COR-L47 (cell line): ENCODE measurements around the gene HCAR3.
"Not testable (repeated sequence)": the region's sequence is repeated elsewhere in the genome, so short reads cannot be mapped to it uniquely, and the experiment has no call there.

Experiments
- DNase-seq: peaks from one replicate; lab custom pipeline; 2025; lab: John Stamatoyannopoulos, UW

HCAR3 gene

DNA sequence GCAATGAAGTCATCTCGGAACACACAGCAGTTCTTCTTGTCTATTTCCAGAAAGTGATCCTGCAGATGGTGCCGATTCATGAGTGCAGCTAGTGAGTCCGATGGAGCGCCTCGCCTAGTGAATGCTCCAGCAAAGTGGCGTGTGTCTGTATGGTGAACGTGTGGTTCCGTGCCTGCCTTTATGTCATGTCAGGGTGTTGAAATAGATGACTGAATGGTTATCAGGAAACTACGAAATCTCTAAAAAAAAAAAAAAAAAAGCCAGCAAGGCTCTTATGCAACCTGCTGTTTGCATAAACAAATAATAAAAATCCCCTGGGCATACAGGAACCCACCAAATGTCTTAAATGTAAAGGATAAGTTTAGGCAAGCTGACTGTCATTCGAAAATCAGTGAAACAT, at the start of gene HCAR3:
Gene HCAR3 (minus strand): TSS at position 154 of the 400 bp plus-strand sequence. CDS start 74 bp downstream, at position 80.
- DNase-seq = not testable (repeated sequence)

DNA sequence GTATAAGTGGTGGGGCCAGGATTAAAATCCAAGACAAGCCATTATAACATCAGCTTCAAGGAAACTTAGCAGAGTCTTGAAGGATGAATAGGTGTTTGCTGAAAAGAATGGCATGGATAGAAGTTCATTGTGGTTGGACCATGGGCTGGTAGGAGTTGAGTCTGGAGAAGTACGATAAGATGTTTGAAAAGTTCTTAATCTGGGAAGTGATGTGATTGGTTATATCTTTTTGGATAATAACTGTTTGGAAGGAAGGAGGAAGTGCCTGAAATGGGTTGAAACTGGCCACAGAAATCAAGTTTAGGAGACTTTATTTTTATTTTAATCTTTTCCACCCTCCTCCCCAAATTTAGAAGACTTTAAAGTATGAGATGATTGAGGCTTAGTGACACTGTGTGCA, 41.0 kb upstream of the HCAR3 start:
- no peak for DNase-seq

DNA sequence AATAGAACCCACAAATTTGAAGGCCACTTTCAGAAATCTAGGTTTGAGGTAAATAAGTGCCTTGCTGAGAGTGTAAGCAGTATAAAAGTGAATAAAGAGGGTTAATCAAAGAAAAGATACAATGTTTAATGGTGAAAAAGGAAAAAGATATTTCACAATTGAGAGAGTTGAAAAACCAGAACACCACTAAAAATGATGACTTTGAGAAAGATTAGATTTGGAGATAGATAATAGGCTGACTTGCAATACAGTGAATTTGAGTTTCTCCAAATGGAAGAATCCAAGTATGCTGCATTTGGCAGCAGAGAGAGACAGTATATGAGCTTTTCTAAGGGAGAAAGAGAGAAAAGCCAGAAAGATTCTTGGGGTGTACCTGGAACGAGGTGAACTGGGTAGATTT, 38.2 kb upstream of the HCAR3 start:
- DNase-seq = no peak

DNA sequence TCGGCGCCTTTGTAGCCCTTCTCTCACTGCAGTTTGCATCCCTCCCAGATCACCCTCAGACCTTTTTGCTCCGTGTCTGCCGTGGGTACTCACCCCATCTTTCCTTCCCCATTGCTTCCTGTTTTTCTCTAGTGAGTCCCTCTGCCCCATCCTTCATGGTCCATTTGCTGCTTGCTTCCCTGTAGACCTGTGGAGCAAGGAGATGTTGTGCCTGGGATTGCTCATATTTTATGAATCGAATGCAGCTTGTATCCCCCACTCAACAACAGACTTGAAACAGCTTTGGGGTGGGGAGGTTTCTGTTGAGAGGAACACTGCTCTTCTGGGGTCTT, 36.7 kb upstream of the HCAR3 start:
- DNase-seq = no peak

DNA sequence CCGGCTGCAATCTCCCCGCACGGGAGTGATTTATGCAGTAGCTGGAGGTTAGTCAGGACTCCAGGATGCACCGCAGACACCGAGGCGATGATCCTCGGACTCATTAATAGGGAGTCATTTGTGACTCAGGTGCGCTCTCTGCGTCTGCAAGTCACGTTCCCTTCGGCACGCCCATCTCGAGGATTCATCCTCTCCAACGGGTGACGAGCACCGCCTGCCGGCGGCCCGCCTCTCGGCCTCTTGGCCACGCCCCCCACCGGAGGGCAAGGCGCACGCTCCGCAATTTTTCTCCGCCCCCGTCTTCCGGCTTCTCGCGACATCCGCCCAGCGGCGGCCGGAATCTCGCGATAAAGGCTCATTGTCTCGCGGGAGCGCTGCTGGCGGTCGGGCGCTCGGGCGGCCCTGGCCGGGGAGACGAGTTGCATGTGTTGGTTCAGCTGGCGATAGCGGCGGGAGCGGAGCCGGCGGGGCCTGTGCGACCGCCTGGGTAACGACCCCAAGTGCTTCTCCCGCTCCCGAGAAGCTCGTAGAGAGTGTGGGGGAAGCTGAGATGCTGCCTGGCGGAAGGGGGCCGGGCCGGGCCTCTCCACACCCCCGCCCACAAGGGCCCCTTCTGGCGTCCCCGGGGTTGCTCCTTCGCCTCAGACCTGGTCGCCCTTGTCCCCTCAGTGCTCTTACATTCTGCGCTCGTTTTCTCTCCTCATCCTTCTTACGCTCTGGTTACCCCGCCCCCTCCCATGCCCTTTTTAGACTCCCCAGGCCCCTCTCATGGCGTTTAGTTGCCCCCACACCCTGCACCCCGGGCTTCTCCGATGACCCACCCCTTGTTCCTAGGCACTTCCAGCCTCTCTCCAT, 36.1 kb upstream of the HCAR3 start, which contains the start of gene DENR:
Gene DENR (plus strand): TSS at position 361 of the 855 bp plus-strand sequence. CDS start 878 bp downstream, outside the sequence.
- DNase-seq = peak; percentile 98

GRCh38 chr12:122750781-122751515, 34.3 kb upstream of the HCAR3 start:
- not testable (repeated sequence) for DNase-seq

DNA sequence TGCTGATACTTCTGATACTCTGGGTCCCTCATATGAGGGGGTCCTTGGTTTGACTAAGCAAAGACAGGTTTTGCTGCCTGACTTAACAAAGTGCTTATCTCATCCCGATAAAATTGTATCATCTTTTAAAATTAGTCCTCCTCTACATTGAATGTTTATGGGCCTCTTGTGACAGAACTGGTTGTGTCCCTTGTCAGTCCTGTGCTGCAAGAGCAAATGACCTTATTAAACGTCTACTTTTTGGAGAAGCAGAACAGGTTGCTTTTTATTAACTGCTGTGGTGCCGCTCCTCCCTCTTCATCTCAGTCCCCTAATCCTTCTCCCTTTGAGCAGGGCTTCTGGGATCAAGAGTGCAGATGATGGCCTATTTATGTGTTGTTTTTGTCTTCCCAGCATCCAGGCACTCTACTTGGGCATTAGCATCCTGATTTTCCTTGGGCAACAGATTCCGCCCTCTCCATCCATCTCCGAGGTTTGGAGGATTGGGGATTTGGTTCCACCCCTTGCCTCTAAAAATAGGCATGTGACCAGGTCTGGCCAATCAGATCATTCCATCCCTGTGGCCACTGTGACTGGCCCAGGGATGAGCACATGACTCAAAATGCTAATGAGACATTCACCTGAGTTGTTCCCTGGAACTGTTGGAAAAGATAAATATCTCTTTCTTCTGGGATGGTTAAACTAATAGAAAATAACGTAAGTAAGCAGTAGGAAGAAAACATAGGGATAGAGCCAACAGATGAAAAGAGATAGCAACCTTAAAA, 33.1 kb upstream of the HCAR3 start:
- DNase-seq = no peak

DNA sequence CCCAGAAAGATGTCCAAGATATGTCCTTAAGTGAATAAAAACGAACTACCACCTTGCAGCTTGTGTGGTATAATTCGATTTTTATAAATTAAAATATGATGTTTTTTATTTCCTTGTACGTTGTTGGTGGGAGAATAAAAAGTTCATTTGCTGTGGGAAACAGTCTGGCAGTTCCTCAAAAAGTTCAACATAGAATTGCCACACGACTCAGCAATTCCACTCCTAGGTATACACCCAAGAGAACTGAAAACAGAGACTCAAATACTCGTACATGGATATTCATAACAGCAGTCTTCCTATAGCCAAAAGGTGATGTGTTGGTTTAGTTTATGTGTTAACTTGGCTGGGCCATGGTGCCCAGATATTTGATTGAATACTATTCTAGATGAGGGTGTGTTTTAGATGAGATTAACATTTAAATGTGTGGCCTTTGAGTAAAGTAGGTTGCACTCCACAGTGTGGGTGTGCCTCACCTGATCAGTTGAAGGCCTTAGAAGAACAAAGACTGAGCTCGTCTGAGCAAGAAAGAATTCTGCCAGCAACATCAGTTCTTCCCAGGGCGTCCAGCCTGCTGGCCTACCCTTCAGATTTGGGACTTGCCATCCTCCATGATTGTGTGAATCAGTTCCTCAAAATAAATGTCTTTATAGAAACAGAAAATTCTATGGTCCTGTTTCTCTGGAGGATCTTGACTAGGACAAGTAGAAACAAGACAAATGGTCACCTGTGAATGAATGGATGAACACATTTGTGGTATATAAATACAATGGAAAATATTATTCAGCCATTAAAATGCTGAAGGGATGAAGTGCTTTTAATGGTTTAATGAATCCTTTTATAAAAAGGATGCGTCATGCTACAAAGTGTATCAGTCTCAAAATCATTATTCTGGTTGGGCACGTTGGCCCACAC, 30.9 kb upstream of the HCAR3 start:
- no peak for DNase-seq

- no peak for DNase-seq
Measured at GRCh38 chr12:122743895-122744525, 27.4 kb upstream of the HCAR3 start.

GRCh38 chr12:122740351-122740750, 23.7 kb upstream of the HCAR3 start:
- DNase-seq = no peak

DNA sequence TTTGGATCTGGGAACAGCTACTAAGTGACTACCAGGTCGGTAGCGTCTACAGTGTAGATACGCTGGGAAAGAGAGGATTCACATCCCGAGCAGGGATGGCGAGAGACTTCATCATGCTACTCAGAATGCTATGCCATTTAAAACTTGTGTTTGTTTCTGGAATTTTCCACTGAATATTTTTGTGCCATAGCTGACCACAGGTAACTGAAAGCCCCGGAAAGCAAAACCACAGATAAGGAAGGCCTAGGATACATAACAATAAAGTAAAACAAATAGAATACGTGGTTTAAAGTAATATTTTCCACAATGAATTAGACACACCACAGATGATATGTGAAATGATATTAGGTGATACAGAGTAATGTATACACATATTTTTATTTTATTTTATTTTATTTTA, 22.0 kb upstream of the HCAR3 start:
- no peak for DNase-seq

GRCh38 chr12:122732611-122733010, 16.0 kb upstream of the HCAR3 start:
- no peak for DNase-seq

GRCh38 chr12:122732170-122732569, 15.6 kb upstream of the HCAR3 start:
- no peak for DNase-seq

DNA sequence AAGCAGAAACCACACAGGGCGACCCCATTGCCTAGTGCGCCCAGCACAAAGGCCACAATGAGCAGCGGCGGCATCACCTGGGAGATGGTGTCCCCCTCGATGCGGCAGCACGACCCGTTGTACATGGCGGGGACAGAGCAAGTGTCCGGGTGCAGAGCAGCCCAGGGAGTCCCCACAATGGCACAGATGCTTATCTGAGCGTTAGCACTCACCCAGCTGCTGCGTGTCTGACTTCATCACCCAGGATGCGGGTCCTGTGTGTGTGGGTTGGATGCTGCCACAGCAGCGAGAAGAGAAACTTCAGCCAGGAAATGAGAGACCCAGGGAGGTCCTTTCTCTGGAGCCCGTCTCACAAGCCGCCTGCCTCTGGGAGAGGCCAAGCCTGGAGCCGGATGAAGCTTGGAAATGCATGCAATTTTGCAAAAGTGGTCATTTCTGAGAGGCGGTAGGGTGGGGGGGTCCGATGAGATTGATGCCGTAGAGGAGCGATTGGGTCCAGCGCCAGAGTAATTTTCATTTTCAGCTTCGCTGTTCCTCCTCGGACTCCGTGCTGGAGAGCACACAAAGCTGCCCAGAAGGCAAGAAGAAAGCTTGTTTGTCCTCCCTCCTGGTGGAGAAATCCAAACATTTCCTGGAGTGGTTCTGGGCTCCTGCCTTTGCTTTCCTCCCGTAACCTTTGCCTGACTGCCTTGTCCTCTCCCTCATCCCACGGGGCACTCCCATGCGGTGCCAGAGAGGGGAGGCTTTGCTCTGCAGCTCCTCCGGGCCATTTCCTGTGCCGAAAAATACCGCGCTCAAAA, 13.8 kb upstream of the HCAR3 start, which contains the start of gene HCAR1:
Gene HCAR1 (minus strand): TSS at position 630 of the 800 bp plus-strand sequence. CDS start 505 bp downstream, at position 125.
- DNase-seq = peak; percentile 52

GRCh38 chr12:122729583-122730214, 13.1 kb upstream of the HCAR3 start:
- DNase-seq = no peak

GRCh38 chr12:122726080-122726558, 9.5 kb upstream of the HCAR3 start:
- no peak for DNase-seq

DNA sequence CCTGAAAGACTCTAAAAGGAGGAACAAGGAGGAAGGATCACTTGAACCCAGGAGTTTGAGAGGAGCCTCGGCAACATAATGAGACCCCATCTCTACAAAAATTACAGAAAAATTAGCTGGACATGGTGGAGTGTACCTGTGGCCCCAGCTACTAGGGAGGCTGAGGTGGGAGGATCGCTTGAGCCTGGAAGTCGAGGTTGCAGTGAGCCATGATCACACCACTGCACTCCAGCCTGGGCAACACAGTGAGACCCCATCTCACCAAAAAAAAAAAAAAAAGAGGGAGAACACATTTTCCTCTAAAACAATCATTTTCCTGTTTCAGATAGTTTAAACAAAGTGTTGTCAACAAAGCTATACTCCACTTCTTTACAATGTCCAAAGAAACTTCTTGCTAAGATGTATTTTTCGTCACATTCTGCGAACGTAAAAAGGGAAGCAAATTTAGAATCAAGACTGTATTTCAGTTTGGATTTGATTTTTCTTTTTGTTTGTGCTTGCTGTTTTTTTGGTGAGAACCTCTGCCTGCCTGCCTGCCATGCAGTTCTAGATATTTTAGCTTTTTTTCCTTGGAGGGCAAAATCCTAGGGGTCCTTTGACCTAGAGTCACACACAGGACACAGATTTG, 9.0 kb upstream of the HCAR3 start:
- DNase-seq = no peak

GRCh38 chr12:122724641-122725243, 8.1 kb upstream of the HCAR3 start:
- no peak for DNase-seq
